Measurements from ENCODE around the gene AASS.

DNA sequence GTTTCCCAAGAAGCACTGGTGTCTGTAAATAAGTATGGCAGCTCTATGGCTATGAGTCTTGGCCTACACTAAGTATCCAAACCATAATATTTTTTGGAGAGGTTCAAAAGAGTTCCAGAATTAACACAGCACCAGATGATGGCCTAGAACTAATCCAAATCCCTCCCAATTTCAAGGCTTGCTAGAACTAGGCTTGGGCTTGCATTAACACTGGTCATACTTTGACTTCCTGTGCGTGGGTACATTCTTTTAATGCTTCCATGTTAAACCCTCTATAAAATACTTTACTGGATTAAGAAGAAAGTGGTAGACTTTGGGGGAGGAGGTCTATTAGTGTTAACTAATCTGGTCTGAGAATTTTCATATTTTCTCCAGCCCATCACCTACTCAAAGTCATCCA is 3.1 kb downstream of the AASS start:
- TF ChIP-seq, protein P1, sequence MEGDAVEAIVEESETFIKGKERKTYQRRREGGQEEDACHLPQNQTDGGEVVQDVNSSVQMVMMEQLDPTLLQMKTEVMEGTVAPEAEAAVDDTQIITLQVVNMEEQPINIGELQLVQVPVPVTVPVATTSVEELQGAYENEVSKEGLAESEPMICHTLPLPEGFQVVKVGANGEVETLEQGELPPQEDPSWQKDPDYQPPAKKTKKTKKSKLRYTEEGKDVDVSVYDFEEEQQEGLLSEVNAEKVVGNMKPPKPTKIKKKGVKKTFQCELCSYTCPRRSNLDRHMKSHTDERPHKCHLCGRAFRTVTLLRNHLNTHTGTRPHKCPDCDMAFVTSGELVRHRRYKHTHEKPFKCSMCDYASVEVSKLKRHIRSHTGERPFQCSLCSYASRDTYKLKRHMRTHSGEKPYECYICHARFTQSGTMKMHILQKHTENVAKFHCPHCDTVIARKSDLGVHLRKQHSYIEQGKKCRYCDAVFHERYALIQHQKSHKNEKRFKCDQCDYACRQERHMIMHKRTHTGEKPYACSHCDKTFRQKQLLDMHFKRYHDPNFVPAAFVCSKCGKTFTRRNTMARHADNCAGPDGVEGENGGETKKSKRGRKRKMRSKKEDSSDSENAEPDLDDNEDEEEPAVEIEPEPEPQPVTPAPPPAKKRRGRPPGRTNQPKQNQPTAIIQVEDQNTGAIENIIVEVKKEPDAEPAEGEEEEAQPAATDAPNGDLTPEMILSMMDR (IDR thresholded peaks at IDR 0.05; ENCODE audit: poor library complexity): no peak
- TF ChIP-seq EZH2 (IDR thresholded peaks at IDR 0.05; ENCODE audit: borderline replicate concordance): no peak
- no peak for TF ChIP-seq EZH2phosphoT487 (IDR thresholded peaks at IDR 0.05; ENCODE audit: low read depth, severe bottlenecking, unreplicated experiment)
